ES-I3 (cell line): ENCODE results near the gene SLC34A1.
"Not testable (repeated sequence)": the region's sequence is repeated elsewhere in the genome, so short reads cannot be mapped to it uniquely, and the experiment has no call there.

Experiments used
- H3K36me3 ChIP-seq: 2 replicates; pipeline ENCODE4 v1.6.1; 2013; ENCODE audit warnings: mild to moderate bottlenecking, low read length, control low read depth, moderate library complexity; ENCODE audit not compliant: insufficient read depth
- H3K4me1 ChIP-seq: 2 replicates; pipeline ENCODE4 v1.6.1; 2013; ENCODE audit warnings: mild to moderate bottlenecking, control low read depth, low read length; ENCODE audit not compliant: insufficient read depth
- H3K9ac ChIP-seq: 2 replicates; pipeline ENCODE4 v1.6.1; 2013; ENCODE audit warnings: low read depth, mild to moderate bottlenecking, low read length, moderate library complexity
- H3K9me3 ChIP-seq: 2 replicates; pipeline ENCODE4 v1.6.1; 2013; ENCODE audit warnings: mild to moderate bottlenecking, low read length, moderate library complexity; ENCODE audit not compliant: control insufficient read depth, insufficient read depth

The SLC34A1 gene

GRCh38 chr5:177368869-177369644 is 15.2 kb upstream of the SLC34A1 start:
- Histone ChIP-seq H3K9me3 (no peaks in the 10 kb centered on the region), H3K36me3 (no peaks in the 10 kb centered on the region), H3K9ac (no peak overlapping the region), H3K4me1 (peaks cover 19% of the 10 kb centered on the region)

- Histone ChIP-seq H3K36me3 (no peaks in the 10 kb centered on the region), H3K9me3 (no peaks in the 10 kb centered on the region), H3K9ac (peak overlapping the region; percentile 40; the same call in 1 of the 2 replicates), H3K4me1 (peaks cover 11% of the 10 kb centered on the region)
Measured at GRCh38 chr5:177369645-177370440, 14.4 kb upstream of the SLC34A1 start.

- Histone ChIP-seq H3K4me1 (peaks cover 9% of the 10 kb centered on the region), H3K36me3 (no peaks in the 10 kb centered on the region), H3K9ac (peak overlapping the region; percentile 61), H3K9me3 (no peaks in the 10 kb centered on the region)
Measured at GRCh38 chr5:177370488-177371119, 13.6 kb upstream of the SLC34A1 start.

GRCh38 chr5:177371120-177372033 is 12.9 kb upstream of the SLC34A1 start:
- no peaks in the 10 kb centered on the region for H3K36me3 ChIP-seq
- peak overlapping the region; percentile 61 for H3K9ac ChIP-seq
- H3K9me3 ChIP-seq = no peaks in the 10 kb centered on the region
- peaks cover 5% of the 10 kb centered on the region for H3K4me1 ChIP-seq

GRCh38 chr5:177372034-177372896 is 12.0 kb upstream of the SLC34A1 start:
- peaks cover 4% of the 10 kb centered on the region for H3K4me1 ChIP-seq

GRCh38 chr5:177372910-177373309 is 11.3 kb upstream of the SLC34A1 start:
- no peaks in the 10 kb centered on the region for H3K36me3 ChIP-seq
- H3K9me3 ChIP-seq = no peaks in the 10 kb centered on the region
- H3K4me1 ChIP-seq = peaks cover 4% of the 10 kb centered on the region
- H3K9ac ChIP-seq = no peak overlapping the region

More at GRCh38 chr5:177372034-177372896, 12.0 kb upstream of the SLC34A1 start:
- H3K36me3 ChIP-seq = no peaks in the 10 kb centered on the region
- H3K9ac ChIP-seq = no peak overlapping the region
- no peaks in the 10 kb centered on the region for H3K9me3 ChIP-seq

- H3K9ac ChIP-seq = no peak overlapping the region
- peaks cover 4% of the 10 kb centered on the region for H3K4me1 ChIP-seq
- no peaks in the 10 kb centered on the region for H3K9me3 ChIP-seq
- H3K36me3 ChIP-seq = no peaks in the 10 kb centered on the region
Measured at GRCh38 chr5:177373806-177374205, 10.4 kb upstream of the SLC34A1 start.

GRCh38 chr5:177374211-177374610 is 10.0 kb upstream of the SLC34A1 start:
- Histone ChIP-seq H3K9me3 (no peaks in the 10 kb centered on the region), H3K4me1 (peaks cover 4% of the 10 kb centered on the region), H3K36me3 (no peaks in the 10 kb centered on the region), H3K9ac (no peak overlapping the region)

GRCh38 chr5:177375516-177375915 is 8.7 kb upstream of the SLC34A1 start:
- H3K9ac ChIP-seq, H3K9me3 ChIP-seq, H3K36me3 ChIP-seq, H3K4me1 ChIP-seq: not testable (repeated sequence)

- Histone ChIP-seq H3K9me3 (no peaks in the 10 kb centered on the region), H3K36me3 (no peaks in the 10 kb centered on the region), H3K4me1 (no peaks in the 10 kb centered on the region; the same call in 1 of the 2 replicates), H3K9ac (no peak overlapping the region)
Measured at GRCh38 chr5:177376107-177376506, 8.1 kb upstream of the SLC34A1 start.

- H3K36me3 ChIP-seq = no peaks in the 10 kb centered on the region
- no peaks in the 10 kb centered on the region for H3K9me3 ChIP-seq
- no peak overlapping the region for H3K9ac ChIP-seq
- no peaks in the 10 kb centered on the region; the same call in 1 of the 2 replicates for H3K4me1 ChIP-seq
Measured at GRCh38 chr5:177377851-177378776, 6.1 kb upstream of the SLC34A1 start.
